Measurements from ENCODE around the gene RBL1.

- TF ChIP-seq CTCF (IDR thresholded peaks at IDR 0.05) (no peak), EZH2phosphoT487 (IDR thresholded peaks at IDR 0.05) (no peak), EZH2 (IDR thresholded peaks at IDR 0.05) (no peak)
These were observed 41.8 kb upstream of the RBL1 start for GRCh38 chr20:37137547-37137946.
